K562 (cell line): ENCODE results near the gene PIKFYVE. TPM values are rescaled to one million over a fixed set of nuclear protein-coding genes. Genes with fewer than 3 reads are reported as not detected.
A peak's percentile ranks its signal among the peaks of the same experiment; 100 is the strongest.
"Not testable (repeated sequence)": the region's sequence is repeated elsewhere in the genome, so short reads cannot be mapped to it uniquely, and the experiment has no call there.

ENCODE experiments used
- ATAC-seq: fragments of 200-7000 bp; cut with Tn5 transposase; 3 replicates; pipeline ENCODE4 v1.9.1; 2020; ENCODE audit warnings: moderate library complexity
- BruUV-seq: library from RNA; stranded (reverse); fragments of 400-500 nt; replicated peaks from 2 replicates; lab custom pipeline; 2021; lab: Mats Ljungman, UMichigan
- CTCF ChIA-PET: fragments of 300-600 bp; formaldehyde crosslinking; extraction: SDS; loops from one replicate; lab custom pipeline; 2021; ENCODE audit warnings: low intra/inter-chr PET ratio; lab: Yijun Ruan, JAX
- POLR2A ChIA-PET: fragments of 300-600, 350-650 bp; sonication (Branson Sonifier 250); formaldehyde crosslinking; extraction: SDS; loops from one replicate; lab custom pipeline; 2021; ENCODE audit warnings: antibody characterized with exemption, inconsistent platforms; lab: Yijun Ruan, JAX
- DNase-seq, 4 experiments: peaks; one replicate each; pipeline versions ENCODE4 v3.0.0 to v3.0.0-alpha.2; 2011 to 2018; ENCODE audit warnings: low spot score in 3 of 4, mixed read lengths in 3 of 4; ENCODE audit errors: extremely low read depth in 1 of 4
- FAIRE-seq: peaks from 2 replicates; lab custom pipeline; 2011; peaks lifted over from hg19 to GRCh38; lab: Jason Lieb, UNC
- H2AFZ ChIP-seq: 2 replicates; pipeline ENCODE4 v1.6.0; 2011; ENCODE audit warnings: low read depth, low read length, control low read depth, inconsistent platforms
- H3K27ac ChIP-seq: fragments of 200-600 bp; 3 replicates; pipeline ENCODE4 v1.8.0; 2011; ENCODE audit warnings: low read depth, mild to moderate bottlenecking, control low read depth, inconsistent platforms, low read length, moderate library complexity, mixed read lengths; ENCODE audit errors: extremely low read depth
- H3K27me3 ChIP-seq, 2 experiments: fragments of 300-600 bp in 1 of 2; 2 replicates in 1 of 2; 3 replicates in 1 of 2; pipeline versions ENCODE4 v1.6.0 to v1.8.0; 2011; ENCODE audit warnings: inconsistent platforms in 2 of 2, low read length in 2 of 2, mild to moderate bottlenecking in 1 of 2, mixed read lengths in 1 of 2, moderate library complexity in 1 of 2; ENCODE audit not compliant: control insufficient read depth in 2 of 2, insufficient read depth in 2 of 2
- H3K36me3 ChIP-seq: fragments of 300-600 bp; 3 replicates; pipeline ENCODE4 v1.8.0; 2011; ENCODE audit warnings: mild to moderate bottlenecking, low read length, inconsistent platforms; ENCODE audit not compliant: control insufficient read depth, insufficient read depth
- H3K4me1 ChIP-seq, 2 experiments: fragments of 200-600 bp in 1 of 2; replicated peaks in 1 of 2; 2 replicates in 1 of 2; 3 replicates in 1 of 2; pipeline versions ENCODE4 v1.5.1 to v1.8.0; 2011; ENCODE audit warnings: inconsistent platforms in 2 of 2, low read length in 2 of 2, mild to moderate bottlenecking in 1 of 2, mixed read lengths in 1 of 2, moderate library complexity in 1 of 2; ENCODE audit not compliant: control insufficient read depth in 2 of 2, insufficient read depth in 2 of 2
- H3K4me2 ChIP-seq: 2 replicates; pipeline ENCODE4 v1.6.1; 2011; ENCODE audit warnings: low read length, control low read depth, inconsistent platforms, mixed read lengths; ENCODE audit not compliant: insufficient read depth
- H3K4me3 ChIP-seq: fragments of 200-600 bp; sonication (generic), shearing (Covaris generic); 2 replicates; pipeline ENCODE4 v1.5.1; 2016; ENCODE audit warnings: control low read depth, inconsistent platforms
- H3K79me2 ChIP-seq: fragments of 200-600 bp; 3 replicates; pipeline ENCODE4 v1.8.0; 2011; ENCODE audit warnings: low read length, inconsistent platforms; ENCODE audit not compliant: control insufficient read depth, insufficient read depth
- H3K9ac ChIP-seq, 2 experiments: 2 replicates each; pipeline versions ENCODE4 v1.6.0 to v1.6.1; 2011; ENCODE audit warnings: low read depth in 2 of 2, low read length in 2 of 2, control low read depth in 1 of 2, inconsistent platforms in 1 of 2, mild to moderate bottlenecking in 1 of 2, mixed read lengths in 1 of 2; ENCODE audit not compliant: insufficient read depth in 1 of 2
- H3K9me1 ChIP-seq: one replicate; pipeline ENCODE4 v1.6.0; 2011; ENCODE audit warnings: inconsistent platforms, mild to moderate bottlenecking, low read length, moderate library complexity; ENCODE audit not compliant: control insufficient read depth, insufficient read depth
- H3K9me3 ChIP-seq: replicated peaks from 2 replicates; pipeline ENCODE4 v1.5.1; 2011; ENCODE audit warnings: low read depth, low read length, inconsistent platforms; ENCODE audit not compliant: control insufficient read depth, insufficient read depth
- H4K20me1 ChIP-seq: replicated peaks from 2 replicates; pipeline ENCODE4 v1.6.1; 2011; ENCODE audit warnings: low read length, inconsistent platforms, mixed read lengths; ENCODE audit not compliant: control insufficient read depth, insufficient read depth
- CBFA2T3 ChIP-seq: fragments of 450-650 bp; IDR thresholded peaks from 2 replicates; pipeline ENCODE4 v1.6.1; 2017
- EP300 ChIP-seq: IDR thresholded peaks from 2 replicates; pipeline ENCODE4 v1.6.1; 2012; ENCODE audit warnings: low read length, improper control_type of control experiment
- ETV1 ChIP-seq: fragments of 450-650 bp; conservative IDR thresholded peaks from 2 replicates; pipeline ENCODE4 v1.6.1; 2016; ENCODE audit warnings: missing genetic modification characterization, control low read depth, low read depth, missing compliant biosample characterization
- L3MBTL2 ChIP-seq: fragments of 450-650 bp; IDR thresholded peaks from 2 replicates; pipeline ENCODE4 v1.6.1; 2016; ENCODE audit warnings: mild to moderate bottlenecking, moderate library complexity
- MECOM ChIP-seq: fragments of 250-450 bp; sonication (Bioruptor Pico); IDR thresholded peaks from 2 replicates; pipeline ENCODE4 v1.8.0; 2022; ENCODE audit warnings: inconsistent platforms
- NCOR1 ChIP-seq: fragments of 450-650 bp; IDR thresholded peaks from 2 replicates; pipeline ENCODE4 v1.6.1; 2016; ENCODE audit warnings: mild to moderate bottlenecking, moderate library complexity
- WGBS: fragments of 100-300 bp; shearing (Covaris generic); methylation state at CpG from one replicate; pipeline ENCODE4 v1.1.6; 2016; ENCODE audit warnings: low coverage, mixed read lengths; ENCODE audit not compliant: insufficient coverage; ENCODE audit errors: missing lambda C conversion rate; 5-methylcytosine and 5-hydroxymethylcytosine counted together
- in situ Hi-C: fragments of 300-500 bp; cut with MboI; formaldehyde crosslinking; loops from 4 replicates; pipeline ENCODE4 v1.15.0; 2018; ENCODE audit warnings: inconsistent platforms, mixed read lengths
- intact Hi-C: fragments of 100-400 bp; cut with micrococcal nuclease; formaldehyde crosslinking; loops from 2 replicates; pipeline ENCODE4 v1.14.2; 2022
- polyA plus RNA-seq, 8 experiments: library from polyadenylated mRNA; depleted of rRNA in 4 of 8; stranded (reverse) in 5 of 8; unstranded in 3 of 8; fragments of >200 nt; fragmentation: Nextera tagmentation in 2 of 8; fragmentation: Illumina TruSeq in 1 of 8; extraction: Ambion mirVana in 2 of 8; extraction: Trizol in 1 of 8; gene quantifications; 2 replicates each; pipeline versions ENCODE4 v1.2.1 to v1.2.3, GENCODE V29; 2011 to 2014; ENCODE audit warnings: inconsistent platforms in 1 of 8, missing spikeins in 1 of 8
- total RNA-seq, 7 experiments: library from RNA; depleted of rRNA in 6 of 7; stranded (reverse); fragments of >200 nt in 6 of 7; fragmentation: Illumina TruSeq in 2 of 7; extraction: Trizol in 2 of 7; gene quantifications; 2 replicates each; pipeline versions ENCODE4 v1.2.1 to v1.2.3, GENCODE V29; 2011 to 2021; ENCODE audit warnings: low replicate concordance in 1 of 7
- TF ChIP-seq, protein P1 (sequence below): fragments of 450-650 bp; IDR thresholded peaks from 2 replicates; pipeline ENCODE4 v1.6.1; 2016
- TF ChIP-seq, protein P2 (sequence below): sonication (generic); IDR thresholded peaks from 2 replicates; pipeline ENCODE4 v1.6.1; 2016
- TF ChIP-seq, protein P3 (sequence below): fragments of 450-650 bp; IDR thresholded peaks from 2 replicates; pipeline ENCODE4 v1.6.1; 2016; ENCODE audit warnings: mild to moderate bottlenecking, moderate library complexity

PIKFYVE gene
- total and polyA plus RNA-seq, 9 of the 15 experiments (the other 6 are each of a cell fraction or from before 2014, with no cell fraction given), result 3.6 to 25.6 (median 16.7) TPM

DNA sequence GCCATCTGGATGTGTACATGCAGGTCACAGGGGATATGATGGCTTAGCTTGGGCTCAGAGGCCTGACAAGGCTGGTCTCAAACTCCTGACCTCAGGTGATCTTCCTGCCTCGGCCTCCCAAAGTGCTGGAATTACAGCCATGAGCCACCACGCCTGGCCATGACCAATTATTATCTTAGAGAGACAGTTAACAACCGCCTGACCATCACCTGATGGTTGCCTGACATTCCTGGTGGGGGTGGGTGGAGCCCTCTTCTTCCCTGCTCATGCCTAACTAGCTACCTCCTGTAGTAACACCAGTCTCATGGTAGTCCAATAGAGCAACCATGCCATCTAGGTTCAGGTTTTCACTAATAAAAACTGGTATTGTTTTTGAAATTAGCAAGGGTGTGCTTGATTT lies 44.2 kb upstream of the PIKFYVE start:
- H3K9me3 ChIP-seq, H3K9me1 ChIP-seq, FAIRE-seq, H3K4me1 ChIP-seq, in situ Hi-C loops, BruUV-seq, POLR2A ChIA-PET, H4K20me1 ChIP-seq, H3K79me2 ChIP-seq, H3K4me2 ChIP-seq, H3K27me3 ChIP-seq, H3K36me3 ChIP-seq, intact Hi-C loops, H3K9ac ChIP-seq, H3K4me3 ChIP-seq, H3K27ac ChIP-seq, CTCF ChIA-PET: not testable (repeated sequence)
- 9% methylated on average over 3 of the region's 3 CpGs for WGBS
- H2AFZ ChIP-seq, result peak overlapping the region; percentile 79
- DNase-seq (peak in 1 of 4 experiments; percentile 40), ATAC-seq (peak; percentile 76)
- TF ChIP-seq CBFA2T3, result peak; percentile 46
- TF ChIP-seq EP300, result peak; percentile 32; the same call in 1 of the 2 replicates
- TF ChIP-seq, protein P1, sequence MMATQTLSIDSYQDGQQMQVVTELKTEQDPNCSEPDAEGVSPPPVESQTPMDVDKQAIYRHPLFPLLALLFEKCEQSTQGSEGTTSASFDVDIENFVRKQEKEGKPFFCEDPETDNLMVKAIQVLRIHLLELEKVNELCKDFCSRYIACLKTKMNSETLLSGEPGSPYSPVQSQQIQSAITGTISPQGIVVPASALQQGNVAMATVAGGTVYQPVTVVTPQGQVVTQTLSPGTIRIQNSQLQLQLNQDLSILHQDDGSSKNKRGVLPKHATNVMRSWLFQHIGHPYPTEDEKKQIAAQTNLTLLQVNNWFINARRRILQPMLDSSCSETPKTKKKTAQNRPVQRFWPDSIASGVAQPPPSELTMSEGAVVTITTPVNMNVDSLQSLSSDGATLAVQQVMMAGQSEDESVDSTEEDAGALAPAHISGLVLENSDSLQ, result 0 out of 2 replicates have a peak, but pooled peaks have one; percentile 3
- TF ChIP-seq ETV1, result 0 out of 2 replicates have a peak, but pooled peaks have one; percentile 28
- TF ChIP-seq, protein P2, sequence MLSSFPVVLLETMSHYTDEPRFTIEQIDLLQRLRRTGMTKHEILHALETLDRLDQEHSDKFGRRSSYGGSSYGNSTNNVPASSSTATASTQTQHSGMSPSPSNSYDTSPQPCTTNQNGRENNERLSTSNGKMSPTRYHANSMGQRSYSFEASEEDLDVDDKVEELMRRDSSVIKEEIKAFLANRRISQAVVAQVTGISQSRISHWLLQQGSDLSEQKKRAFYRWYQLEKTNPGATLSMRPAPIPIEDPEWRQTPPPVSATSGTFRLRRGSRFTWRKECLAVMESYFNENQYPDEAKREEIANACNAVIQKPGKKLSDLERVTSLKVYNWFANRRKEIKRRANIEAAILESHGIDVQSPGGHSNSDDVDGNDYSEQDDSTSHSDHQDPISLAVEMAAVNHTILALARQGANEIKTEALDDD, result 0 out of 2 replicates have a peak, but pooled peaks have one; percentile 18
- TF ChIP-seq, protein P3, sequence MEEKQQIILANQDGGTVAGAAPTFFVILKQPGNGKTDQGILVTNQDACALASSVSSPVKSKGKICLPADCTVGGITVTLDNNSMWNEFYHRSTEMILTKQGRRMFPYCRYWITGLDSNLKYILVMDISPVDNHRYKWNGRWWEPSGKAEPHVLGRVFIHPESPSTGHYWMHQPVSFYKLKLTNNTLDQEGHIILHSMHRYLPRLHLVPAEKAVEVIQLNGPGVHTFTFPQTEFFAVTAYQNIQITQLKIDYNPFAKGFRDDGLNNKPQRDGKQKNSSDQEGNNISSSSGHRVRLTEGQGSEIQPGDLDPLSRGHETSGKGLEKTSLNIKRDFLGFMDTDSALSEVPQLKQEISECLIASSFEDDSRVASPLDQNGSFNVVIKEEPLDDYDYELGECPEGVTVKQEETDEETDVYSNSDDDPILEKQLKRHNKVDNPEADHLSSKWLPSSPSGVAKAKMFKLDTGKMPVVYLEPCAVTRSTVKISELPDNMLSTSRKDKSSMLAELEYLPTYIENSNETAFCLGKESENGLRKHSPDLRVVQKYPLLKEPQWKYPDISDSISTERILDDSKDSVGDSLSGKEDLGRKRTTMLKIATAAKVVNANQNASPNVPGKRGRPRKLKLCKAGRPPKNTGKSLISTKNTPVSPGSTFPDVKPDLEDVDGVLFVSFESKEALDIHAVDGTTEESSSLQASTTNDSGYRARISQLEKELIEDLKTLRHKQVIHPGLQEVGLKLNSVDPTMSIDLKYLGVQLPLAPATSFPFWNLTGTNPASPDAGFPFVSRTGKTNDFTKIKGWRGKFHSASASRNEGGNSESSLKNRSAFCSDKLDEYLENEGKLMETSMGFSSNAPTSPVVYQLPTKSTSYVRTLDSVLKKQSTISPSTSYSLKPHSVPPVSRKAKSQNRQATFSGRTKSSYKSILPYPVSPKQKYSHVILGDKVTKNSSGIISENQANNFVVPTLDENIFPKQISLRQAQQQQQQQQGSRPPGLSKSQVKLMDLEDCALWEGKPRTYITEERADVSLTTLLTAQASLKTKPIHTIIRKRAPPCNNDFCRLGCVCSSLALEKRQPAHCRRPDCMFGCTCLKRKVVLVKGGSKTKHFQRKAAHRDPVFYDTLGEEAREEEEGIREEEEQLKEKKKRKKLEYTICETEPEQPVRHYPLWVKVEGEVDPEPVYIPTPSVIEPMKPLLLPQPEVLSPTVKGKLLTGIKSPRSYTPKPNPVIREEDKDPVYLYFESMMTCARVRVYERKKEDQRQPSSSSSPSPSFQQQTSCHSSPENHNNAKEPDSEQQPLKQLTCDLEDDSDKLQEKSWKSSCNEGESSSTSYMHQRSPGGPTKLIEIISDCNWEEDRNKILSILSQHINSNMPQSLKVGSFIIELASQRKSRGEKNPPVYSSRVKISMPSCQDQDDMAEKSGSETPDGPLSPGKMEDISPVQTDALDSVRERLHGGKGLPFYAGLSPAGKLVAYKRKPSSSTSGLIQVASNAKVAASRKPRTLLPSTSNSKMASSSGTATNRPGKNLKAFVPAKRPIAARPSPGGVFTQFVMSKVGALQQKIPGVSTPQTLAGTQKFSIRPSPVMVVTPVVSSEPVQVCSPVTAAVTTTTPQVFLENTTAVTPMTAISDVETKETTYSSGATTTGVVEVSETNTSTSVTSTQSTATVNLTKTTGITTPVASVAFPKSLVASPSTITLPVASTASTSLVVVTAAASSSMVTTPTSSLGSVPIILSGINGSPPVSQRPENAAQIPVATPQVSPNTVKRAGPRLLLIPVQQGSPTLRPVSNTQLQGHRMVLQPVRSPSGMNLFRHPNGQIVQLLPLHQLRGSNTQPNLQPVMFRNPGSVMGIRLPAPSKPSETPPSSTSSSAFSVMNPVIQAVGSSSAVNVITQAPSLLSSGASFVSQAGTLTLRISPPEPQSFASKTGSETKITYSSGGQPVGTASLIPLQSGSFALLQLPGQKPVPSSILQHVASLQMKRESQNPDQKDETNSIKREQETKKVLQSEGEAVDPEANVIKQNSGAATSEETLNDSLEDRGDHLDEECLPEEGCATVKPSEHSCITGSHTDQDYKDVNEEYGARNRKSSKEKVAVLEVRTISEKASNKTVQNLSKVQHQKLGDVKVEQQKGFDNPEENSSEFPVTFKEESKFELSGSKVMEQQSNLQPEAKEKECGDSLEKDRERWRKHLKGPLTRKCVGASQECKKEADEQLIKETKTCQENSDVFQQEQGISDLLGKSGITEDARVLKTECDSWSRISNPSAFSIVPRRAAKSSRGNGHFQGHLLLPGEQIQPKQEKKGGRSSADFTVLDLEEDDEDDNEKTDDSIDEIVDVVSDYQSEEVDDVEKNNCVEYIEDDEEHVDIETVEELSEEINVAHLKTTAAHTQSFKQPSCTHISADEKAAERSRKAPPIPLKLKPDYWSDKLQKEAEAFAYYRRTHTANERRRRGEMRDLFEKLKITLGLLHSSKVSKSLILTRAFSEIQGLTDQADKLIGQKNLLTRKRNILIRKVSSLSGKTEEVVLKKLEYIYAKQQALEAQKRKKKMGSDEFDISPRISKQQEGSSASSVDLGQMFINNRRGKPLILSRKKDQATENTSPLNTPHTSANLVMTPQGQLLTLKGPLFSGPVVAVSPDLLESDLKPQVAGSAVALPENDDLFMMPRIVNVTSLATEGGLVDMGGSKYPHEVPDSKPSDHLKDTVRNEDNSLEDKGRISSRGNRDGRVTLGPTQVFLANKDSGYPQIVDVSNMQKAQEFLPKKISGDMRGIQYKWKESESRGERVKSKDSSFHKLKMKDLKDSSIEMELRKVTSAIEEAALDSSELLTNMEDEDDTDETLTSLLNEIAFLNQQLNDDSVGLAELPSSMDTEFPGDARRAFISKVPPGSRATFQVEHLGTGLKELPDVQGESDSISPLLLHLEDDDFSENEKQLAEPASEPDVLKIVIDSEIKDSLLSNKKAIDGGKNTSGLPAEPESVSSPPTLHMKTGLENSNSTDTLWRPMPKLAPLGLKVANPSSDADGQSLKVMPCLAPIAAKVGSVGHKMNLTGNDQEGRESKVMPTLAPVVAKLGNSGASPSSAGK, result peak; percentile 37
- 0 out of 2 replicates have a peak, but pooled peaks have one; percentile 12 for TF ChIP-seq NCOR1
- TF ChIP-seq MECOM (CRISPR knock-in tag), result peak; percentile 51; the same call in 1 of the 2 replicates
- peak; percentile 23; the same call in 1 of the 2 replicates for TF ChIP-seq L3MBTL2
